ENCODE data around the gene TEKT1.

DNA sequence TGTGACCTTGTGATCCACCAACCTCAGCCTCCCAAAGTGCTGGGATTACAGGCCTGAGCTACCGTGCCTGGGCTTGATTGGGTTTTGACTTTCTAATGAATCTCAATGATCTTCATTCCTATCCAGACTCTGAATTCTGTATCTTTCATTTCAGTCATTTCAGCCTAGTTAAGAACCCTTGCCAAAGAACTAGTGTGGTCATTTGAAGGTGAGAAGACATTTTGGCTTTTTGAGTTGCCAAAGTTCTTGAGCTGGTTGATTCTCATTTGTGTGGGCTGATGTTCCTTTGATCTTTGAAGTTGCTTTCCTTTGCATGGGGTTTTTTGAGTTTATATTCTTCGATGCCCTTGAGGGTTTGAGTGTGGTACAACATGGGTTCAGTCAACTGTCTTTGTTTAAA, 30.6 kb upstream of the TEKT1 start:
- TF ChIP-seq POLR2A (IDR thresholded peaks at IDR 0.05; ENCODE audit: low read depth, low read length) (no peak), POLR2AphosphoS5 (IDR thresholded peaks at IDR 0.05; ENCODE audit: low read depth, low read length) (no peak), TAF1 (IDR thresholded peaks at IDR 0.05; ENCODE audit: low read depth, low read length) (no peak), PAX5 (IDR thresholded peaks at IDR 0.05; ENCODE audit: insufficient read depth, low read length, severe bottlenecking) (no peak), SPI1 (IDR thresholded peaks at IDR 0.05; ENCODE audit: low read depth, low read length) (no peak), POU2F2 (IDR thresholded peaks at IDR 0.05; ENCODE audit: low read depth, low read length) (no peak)

All from GM12891 (cell line).